ELR (cell line): ENCODE results near the gene FBXL2.

Experiments
- DNase-seq: peaks from one replicate; pipeline ENCODE4 v3.0.0-alpha.2; 2015; ENCODE audit warnings: low read depth

Gene FBXL2

GRCh38 chr3:33277193-33277882 is at the start of gene FBXL2:
TSS of gene FBXL2 (plus strand) at chr3:33277442. CDS start at chr3:33277513, 71 bp downstream.
- peak; percentile 82 for DNase-seq

- no peak for DNase-seq
These were observed 48.2 kb upstream of the FBXL2 start for GRCh38 chr3:33229066-33229465.

GRCh38 chr3:33229947-33230346 is 47.3 kb upstream of the FBXL2 start:
- no peak for DNase-seq

- no peak for DNase-seq
These were observed 45.3 kb upstream of the FBXL2 start for GRCh38 chr3:33231756-33232465.

DNA sequence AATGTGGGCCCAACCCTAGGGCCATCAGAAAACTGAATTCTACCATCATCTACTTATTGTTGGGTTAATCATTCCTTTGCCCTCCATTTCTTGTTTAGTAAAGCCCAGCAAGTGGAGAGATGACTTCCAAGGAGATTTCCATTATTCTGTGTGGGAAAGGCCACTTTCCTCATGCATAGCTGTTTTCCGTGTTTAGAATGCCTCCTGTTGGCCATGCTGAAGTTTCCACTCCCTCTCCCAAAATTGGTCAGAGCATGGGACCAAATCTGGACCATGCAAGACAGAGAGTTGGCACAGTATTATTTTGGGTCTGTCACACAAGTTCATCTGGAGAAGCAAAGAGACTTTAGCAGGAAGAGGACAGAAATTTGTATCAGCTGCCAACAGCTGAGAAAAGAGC is 43.4 kb upstream of the FBXL2 start:
- DNase-seq: no peak

DNA sequence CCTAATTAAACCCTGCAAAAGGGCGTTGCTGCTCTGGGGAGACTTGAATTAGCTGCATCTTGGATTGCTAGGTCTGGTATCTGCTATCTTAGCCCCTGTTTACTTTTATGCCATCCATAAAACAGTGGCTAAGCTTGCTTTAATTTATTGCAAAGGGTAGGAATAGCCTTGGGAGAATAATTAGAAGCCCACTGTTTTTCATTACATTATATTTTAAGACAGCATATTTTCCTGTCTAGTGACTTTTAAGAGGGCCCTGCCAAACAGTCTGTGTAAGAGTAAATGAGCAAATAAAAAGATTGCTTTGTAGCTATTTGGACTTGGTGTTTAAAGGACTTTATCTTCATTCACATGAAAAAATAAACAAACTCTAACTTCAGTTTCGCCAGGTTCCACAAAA is 41.2 kb upstream of the FBXL2 start:
- no peak for DNase-seq

DNA sequence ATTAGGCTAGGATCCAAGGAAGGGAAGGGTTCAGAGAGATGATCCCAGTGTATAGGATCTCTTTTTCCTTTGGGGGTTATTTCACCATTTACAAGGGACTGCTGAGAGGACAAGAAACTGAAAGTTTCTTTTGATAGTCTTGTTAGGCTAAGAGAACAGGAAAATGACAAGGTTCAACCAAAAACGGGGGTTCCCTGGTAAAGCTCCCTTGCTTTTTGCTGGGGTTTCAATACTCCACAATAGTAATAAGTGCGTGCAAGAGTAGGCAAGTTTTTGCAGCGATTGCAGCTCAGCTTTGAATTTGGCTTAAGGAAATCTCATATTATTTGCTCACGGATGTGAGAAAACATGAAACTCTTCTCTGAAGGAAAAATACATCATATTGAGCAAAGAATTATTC is 39.8 kb upstream of the FBXL2 start:
- DNase-seq: no peak

- no peak for DNase-seq
These were observed 38.3 kb upstream of the FBXL2 start for GRCh38 chr3:33238923-33239322.

- no peak for DNase-seq
These were observed 37.0 kb upstream of the FBXL2 start for GRCh38 chr3:33240261-33240660.

GRCh38 chr3:33246786-33247185 is 30.5 kb upstream of the FBXL2 start:
- DNase-seq: no peak

- no peak for DNase-seq
These were observed 26.5 kb upstream of the FBXL2 start for GRCh38 chr3:33250712-33251111.

DNA sequence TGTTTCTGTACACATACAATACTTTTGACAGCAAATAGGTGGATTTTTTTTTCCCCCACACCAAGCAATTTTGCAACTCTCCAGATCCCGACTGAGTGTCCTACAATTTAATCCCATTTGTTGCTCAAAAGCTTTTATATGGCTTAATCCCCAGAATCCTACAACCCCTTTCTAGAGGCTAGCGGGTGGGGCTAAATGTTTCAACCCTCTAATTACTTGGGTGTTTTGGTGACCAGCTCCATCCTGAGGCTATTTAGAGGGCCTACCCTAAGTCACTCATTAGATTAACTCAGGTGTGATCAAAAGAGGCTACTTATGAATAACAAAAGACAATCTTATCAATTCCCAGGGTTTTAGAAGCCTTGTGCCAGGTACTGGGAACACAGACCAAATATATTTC is 21.0 kb upstream of the FBXL2 start:
- no peak for DNase-seq

DNA sequence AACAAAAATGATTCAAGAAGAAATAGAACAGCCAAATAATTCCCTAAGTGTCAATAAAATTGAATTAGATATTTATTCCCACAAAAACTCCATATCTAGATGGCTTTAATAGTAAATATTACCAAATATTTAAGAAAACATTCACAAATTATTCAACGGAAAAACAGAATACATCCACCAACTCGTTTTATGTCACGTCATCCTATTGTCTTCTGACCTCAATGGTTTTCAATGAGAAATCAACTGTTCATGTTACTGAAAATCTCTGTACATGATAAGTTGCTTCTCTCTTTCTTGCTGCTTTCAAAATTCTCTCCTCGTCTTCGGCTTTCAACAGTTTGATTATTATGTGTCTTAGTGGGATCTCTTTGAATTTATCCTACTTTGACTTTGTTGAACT is 17.1 kb upstream of the FBXL2 start:
- no peak for DNase-seq

- no peak for DNase-seq
These were observed 7.9 kb upstream of the FBXL2 start for GRCh38 chr3:33269385-33269784.

DNA sequence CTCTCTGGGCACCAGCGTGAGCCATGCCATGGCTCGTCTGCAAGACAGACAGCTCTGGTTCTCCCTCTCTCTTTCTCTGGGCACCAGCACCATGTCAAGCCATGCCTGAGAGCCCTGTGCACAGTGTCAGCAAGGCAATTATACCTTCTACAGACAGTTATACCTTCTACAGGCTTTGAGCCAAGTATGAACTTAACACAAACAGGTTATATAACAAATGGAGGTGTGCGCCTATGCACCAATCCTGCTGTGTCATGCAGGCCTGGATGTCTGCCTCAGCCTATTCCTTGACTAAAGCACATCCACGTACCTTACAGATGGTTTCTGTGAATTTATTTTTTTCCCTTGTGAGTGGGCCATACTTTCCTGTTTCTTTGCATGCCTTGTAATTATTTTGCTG is 5.9 kb upstream of the FBXL2 start:
- DNase-seq: no peak

- DNase-seq: no peak
These were observed 3.6 kb upstream of the FBXL2 start for GRCh38 chr3:33273628-33274027.

DNA sequence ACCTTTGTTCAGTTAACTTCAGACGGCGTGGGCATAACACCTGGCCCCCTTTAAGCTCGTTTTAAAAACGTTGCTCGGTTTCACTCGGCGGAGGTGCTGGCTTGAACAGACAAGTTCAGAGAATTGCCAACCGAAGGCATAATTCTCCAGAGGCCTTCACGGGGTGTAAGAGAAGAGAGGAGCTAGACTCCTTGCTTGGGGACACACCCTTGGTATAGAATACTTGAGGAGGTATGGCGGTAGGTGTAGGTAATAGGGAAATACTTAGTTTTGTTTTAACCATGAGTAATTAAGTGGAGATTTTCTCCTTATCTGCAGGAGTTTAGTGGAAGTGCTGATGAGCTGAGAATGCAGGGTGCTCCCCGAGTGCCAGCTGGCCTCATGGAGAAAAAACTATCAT is 921 bp downstream of the FBXL2 start:
- DNase-seq: peak; percentile 19

DNA sequence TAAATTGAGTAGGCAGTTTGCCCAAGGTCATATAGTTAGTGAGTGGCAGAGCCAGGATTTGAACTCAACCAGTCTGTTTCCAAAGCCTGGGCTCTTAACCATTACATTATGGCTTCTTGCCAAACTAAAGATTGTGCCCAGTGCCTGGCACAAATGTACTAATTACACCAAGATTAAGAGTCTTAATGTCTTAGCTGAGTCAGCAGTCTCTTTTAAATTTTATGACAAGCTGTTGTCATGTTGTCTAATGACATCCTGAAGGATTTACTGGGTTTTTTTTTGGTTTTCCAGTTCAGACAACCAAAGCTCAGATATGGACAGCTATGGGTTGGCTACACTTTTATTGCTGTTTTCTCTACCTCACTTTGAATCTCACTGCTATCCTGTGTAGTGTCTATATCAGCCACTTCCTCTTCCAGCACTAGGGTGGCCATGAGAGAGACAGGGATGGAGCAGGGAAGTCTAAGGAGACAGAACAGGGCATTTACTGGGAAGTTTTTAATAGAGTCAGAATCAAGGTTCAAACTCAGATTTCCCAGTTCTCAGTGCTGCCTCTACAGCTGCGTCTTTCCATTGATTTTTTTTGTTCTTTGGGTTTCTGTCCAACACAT is 10.5 kb downstream of the FBXL2 start:
- DNase-seq: no peak

GRCh38 chr3:33299395-33300081 is 22.3 kb downstream of the FBXL2 start:
- peak; percentile 84 for DNase-seq

DNA sequence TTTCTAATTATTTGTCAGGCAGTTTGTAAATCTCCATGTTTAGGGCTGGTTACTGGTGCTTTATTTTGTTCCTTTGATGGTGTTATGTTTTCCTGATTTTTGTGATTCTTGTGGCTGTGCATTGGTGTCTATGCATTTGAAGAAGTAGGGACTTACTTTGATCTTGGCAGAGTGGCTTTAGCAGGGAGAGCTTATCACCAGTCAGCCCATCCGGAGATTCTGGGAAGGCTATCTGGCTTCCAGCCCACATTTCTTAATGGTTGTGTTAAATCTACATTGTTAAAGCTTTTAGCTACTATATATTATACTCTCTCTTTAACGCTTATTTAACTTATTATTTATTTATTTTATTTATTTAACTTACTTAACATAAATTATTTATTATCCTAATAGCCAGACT is 35.1 kb downstream of the FBXL2 start:
- DNase-seq: no peak

DNA sequence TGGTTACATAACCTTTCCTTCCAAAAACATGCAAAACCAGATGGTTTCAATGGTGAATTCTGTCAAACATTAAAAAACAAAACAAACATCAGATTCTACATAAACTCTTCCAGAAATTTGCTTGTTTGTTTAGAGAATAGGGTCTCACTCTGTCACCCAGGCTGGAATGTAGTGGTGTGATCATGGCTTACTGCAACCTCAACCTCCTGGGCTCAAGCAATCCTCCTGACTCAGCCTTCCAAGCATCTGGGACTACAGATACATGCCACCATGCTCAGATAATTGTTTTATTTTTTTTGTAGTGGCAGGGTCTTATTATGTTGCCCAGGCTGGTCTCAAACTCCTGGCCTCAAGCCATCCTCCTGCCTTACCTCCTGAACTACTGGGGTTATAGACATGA is 36.1 kb downstream of the FBXL2 start:
- DNase-seq: peak; percentile 63

- DNase-seq: no peak
These were observed 37.8 kb downstream of the FBXL2 start for GRCh38 chr3:33314993-33315392.

GRCh38 chr3:33315826-33316225 is 38.6 kb downstream of the FBXL2 start:
- DNase-seq: peak; percentile 85
